Breast epithelium (tissue), 4 donors: ENCODE measurements around the gene NDUFAB1. TPM values are rescaled to one million over a fixed set of nuclear protein-coding genes. Genes with fewer than 3 reads are reported as not detected.

Experiments
- DNase-seq, 2 donors: peaks; one replicate each; pipeline ENCODE4 v3.0.0-alpha.2; 2019; ENCODE audit warnings: low spot score in 2 of 2
- H3K27ac ChIP-seq, 2 donors: fragments of 200-600 bp; sonication (generic) in 1 of 2; one replicate each; pipeline ENCODE4 v1.5.1; 2016 to 2019; ENCODE audit warnings: mild to moderate bottlenecking in 1 of 2
- H3K27me3 ChIP-seq, 2 donors: fragments of 200-600 bp; sonication (generic) in 1 of 2; one replicate each; pipeline versions ENCODE4 v1.5.1 to v1.6.0; 2017 to 2019; ENCODE audit warnings: control low read depth in 1 of 2, mild to moderate bottlenecking in 1 of 2
- H3K36me3 ChIP-seq: fragments of 200-600 bp; one replicate; pipeline ENCODE4 v1.5.1; 2019
- H3K4me1 ChIP-seq, 2 donors: fragments of 200-600 bp; sonication (generic); one replicate each; pipeline ENCODE4 v1.5.1; 2016 to 2019; ENCODE audit warnings: control low read depth in 1 of 2
- H3K4me3 ChIP-seq, 3 donors: fragments of 200-600 bp; sonication (generic); 1 replicate in 2 of 3; 2 replicates in 1 of 3; pipeline ENCODE4 v1.5.1; 2016 to 2019; ENCODE audit warnings: mild to moderate bottlenecking in 3 of 3, moderate library complexity in 2 of 3
- H3K9me3 ChIP-seq, 2 donors: fragments of 200-600 bp; sonication (generic) in 1 of 2; one replicate each; pipeline ENCODE4 v1.5.1; 2016 to 2019; ENCODE audit warnings: control low read depth in 1 of 2
- CTCF ChIP-seq, 3 donors: fragments of 450-650 bp; IDR thresholded peaks; one replicate each; pipeline ENCODE4 v1.5.1; 2016 to 2017; ENCODE audit warnings: antibody characterized with exemption in 3 of 3, mild to moderate bottlenecking in 3 of 3, moderate library complexity in 3 of 3
- POLR2A ChIP-seq: fragments of 450-650 bp; IDR thresholded peaks from one replicate; pipeline ENCODE4 v1.6.1; 2016; ENCODE audit warnings: antibody characterized with exemption, mild to moderate bottlenecking, moderate library complexity
- POLR2AphosphoS5 ChIP-seq, 3 donors: sonication (generic); formaldehyde crosslinking; IDR thresholded peaks; one replicate each; pipeline ENCODE4 v1.6.1; 2017; ENCODE audit warnings: antibody characterized with exemption in 3 of 3
- intact Hi-C: fragments of 100-400 bp; cut with DNase I; formaldehyde crosslinking; loops from one replicate; pipeline ENCODE4 v1.15.1; 2023; ENCODE audit warnings: low total_unique reads
- total RNA-seq, 3 donors: library from RNA; depleted of rRNA; stranded (reverse); fragments of >200 nt; gene quantifications; one replicate each; pipeline ENCODE4 v1.1.0, GENCODE V29; 2016

Gene NDUFAB1
- total RNA-seq, 3 donors from 2014 or later = 59.4 to 75.1 (median 64.6) TPM

- no peak overlapping the region for H3K4me3 ChIP-seq
- no peak for DNase-seq
- H3K27me3 ChIP-seq = no peaks in the 10 kb centered on the region
- no peak overlapping the region for H3K27ac ChIP-seq
- no peaks in the 10 kb centered on the region for H3K9me3 ChIP-seq
- TF ChIP-seq POLR2AphosphoS5 (IDR thresholded peaks at IDR 0.05) (no peak), CTCF (IDR thresholded peaks at IDR 0.05) (no peak), POLR2A (no peak)
- H3K4me1 ChIP-seq = no peaks in the 10 kb centered on the region
- intact Hi-C loops = no loop called here
- no peaks in the 10 kb centered on the region for H3K36me3 ChIP-seq
Measured at GRCh38 chr16:23534868-23535860, 61.0 kb downstream of the NDUFAB1 start.

GRCh38 chr16:23532448-23532847 lies 63.7 kb downstream of the NDUFAB1 start:
- intact Hi-C loops = loop anchor here (1.0 kb wide), 1 partner anchor 39 kb away; no protein-coding TSS in a partner anchor
- TF ChIP-seq CTCF (IDR thresholded peaks at IDR 0.05) (no peak), POLR2AphosphoS5 (IDR thresholded peaks at IDR 0.05) (no peak), POLR2A (no peak)
- H3K36me3 ChIP-seq = no peaks in the 10 kb centered on the region

More at GRCh38 chr16:23532448-23532847, 63.7 kb downstream of the NDUFAB1 start:
- Histone ChIP-seq H3K27ac (no peak overlapping the region), H3K27me3 (no peaks in the 10 kb centered on the region), H3K9me3 (no peaks in the 10 kb centered on the region), H3K4me3 (no peak overlapping the region), H3K4me1 (no peaks in the 10 kb centered on the region)
- DNase-seq = no peak

Other genes starting within 250 kb of the NDUFAB1 start
- gene COG7, start 143.1 kb downstream of the NDUFAB1 start, total RNA-seq = 10 to 100 TPM; 12.8 to 31.6 (median 29.2) TPM
- 10 to 100 TPM; 42.9 to 72.0 (median 61.9) TPM for gene GGA2, start 85.8 kb downstream of the NDUFAB1 start, total RNA-seq
- 10 to 100 TPM; 22.4 to 25.9 (median 25.0) TPM for gene EARS2, start 39.0 kb downstream of the NDUFAB1 start, total RNA-seq
- 10 to 100 TPM; 59.0 to 90.6 (median 65.2) TPM for gene UBFD1, start 38.6 kb downstream of the NDUFAB1 start, total RNA-seq
- gene PALB2, start 45.0 kb upstream of the NDUFAB1 start, total RNA-seq = 10 to 100 TPM; 10.4 to 18.6 (median 10.5) TPM
- gene DCTN5, start 45.1 kb upstream of the NDUFAB1 start, total RNA-seq = 10 to 100 TPM; 29.5 to 41.8 (median 41.3) TPM
- 1 to 10 TPM in 2 of 3 donors, under 1 TPM in 1; 0.66 to 4.3 (median 1.3) TPM for gene PLK1, start 82.6 kb upstream of the NDUFAB1 start, total RNA-seq
- under 1 TPM in 1 of 3 donors, not detected in 2; 0.33 TPM for gene ERN2, start 116.9 kb upstream of the NDUFAB1 start, total RNA-seq
- under 1 TPM in 2 of 3 donors, not detected in 1; 0.16 to 0.33 TPM for gene CHP2, start 158.7 kb upstream of the NDUFAB1 start, total RNA-seq
- gene PRKCB, start 239.7 kb upstream of the NDUFAB1 start, total RNA-seq = 1 to 10 TPM; 1.3 to 5.3 (median 4.7) TPM